ENCODE results near the gene TNFAIP8.

The TNFAIP8 gene

DNA sequence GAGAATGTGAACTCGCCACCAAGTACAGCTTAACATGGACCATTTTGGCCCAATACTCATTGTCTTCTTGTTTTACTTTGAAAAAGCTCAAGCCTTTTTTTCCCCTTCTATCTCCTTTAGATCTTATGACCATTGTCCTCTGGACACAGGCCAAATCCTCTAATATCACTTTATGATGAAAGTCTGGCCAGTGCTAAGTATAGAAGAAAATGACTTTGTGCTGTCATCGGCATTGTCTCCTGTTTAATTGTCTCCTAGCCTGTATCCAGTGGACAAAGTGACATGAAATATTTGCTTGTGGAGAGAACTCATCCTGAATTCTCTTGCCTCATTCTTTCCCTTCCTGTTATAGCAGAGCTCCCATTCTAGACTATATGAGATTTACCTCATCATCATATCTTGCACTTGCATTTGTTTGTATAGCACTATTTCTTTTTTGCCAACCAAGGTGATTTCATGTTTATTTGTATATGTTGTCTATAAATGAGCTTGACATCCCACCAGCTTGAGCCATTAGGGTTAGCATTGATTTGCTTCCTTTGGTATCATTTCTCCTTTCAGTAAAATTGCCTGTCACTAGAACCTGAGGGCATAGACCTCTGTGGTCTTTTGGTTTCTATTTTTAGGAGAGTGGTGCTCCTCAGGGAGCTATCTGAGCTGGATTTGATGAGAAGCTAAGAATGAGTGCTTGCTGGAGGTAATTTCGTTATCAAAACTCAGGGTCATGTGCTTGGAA is 18.8 kb upstream of the TNFAIP8 start:
- H3K4ac ChIP-seq (ENCODE audit: low read depth, low read length): no peak overlapping the region
- no peak overlapping the region for H4K12ac ChIP-seq (ENCODE audit: low read depth, low read length)
- no peaks in the 10 kb centered on the region for H3K27me3 ChIP-seq (ENCODE audit: insufficient read depth, low read length)
- no peak overlapping the region for H2BK12ac ChIP-seq (ENCODE audit: low read length)
- H3K79me2 ChIP-seq (ENCODE audit: control insufficient read depth, insufficient read depth, low read length, poor library complexity): no peaks in the 10 kb centered on the region
- no peaks in the 10 kb centered on the region for H3K36me3 ChIP-seq (ENCODE audit: control insufficient read depth in 1 of 2, insufficient read depth in 2 of 2, low read length in 2 of 2)
- H3K27ac ChIP-seq (ENCODE audit: low read depth, low read length): no peak overlapping the region
- no peak overlapping the region for H3K23ac ChIP-seq (ENCODE audit: low read length)
- no peak overlapping the region for H3K14ac ChIP-seq (ENCODE audit: low read length)
- no peak overlapping the region for H2BK120ac ChIP-seq (ENCODE audit: insufficient read depth, low read length, poor library complexity)
- no CpG with 5 or more reads among the region's 3 CpGs for WGBS (ENCODE audit: extremely low coverage, insufficient coverage, insufficient read length)
- H3K4me3 ChIP-seq (ENCODE audit: low read depth, low read length): no peak overlapping the region
- no peak overlapping the region for H4K91ac ChIP-seq (ENCODE audit: low read depth, low read length)
- H3K79me1 ChIP-seq (ENCODE audit: low read length): no peaks in the 10 kb centered on the region
- no peak overlapping the region for H3K4me2 ChIP-seq (ENCODE audit: low read length)
- H3K4me1 ChIP-seq (ENCODE audit: control insufficient read depth in 1 of 2, insufficient read depth in 2 of 2, low read length in 2 of 2): peaks cover 16 to 19% of the 10 kb centered on the region in 2 experiments
- no peak for DNase-seq
- no peaks in the 10 kb centered on the region for H3K9me3 ChIP-seq (ENCODE audit: insufficient read depth, low read depth, low read length)
- H3K18ac ChIP-seq (ENCODE audit: low read length): no peak overlapping the region
- no peak overlapping the region for H2AK5ac ChIP-seq (ENCODE audit: low read length)
- H2AFZ ChIP-seq (ENCODE audit: insufficient read depth, low read length, poor library complexity): no peak overlapping the region
- no peak overlapping the region for H3K9ac ChIP-seq (ENCODE audit: low read length)
- no peak overlapping the region for H2BK5ac ChIP-seq (ENCODE audit: low read depth, low read length, poor library complexity)
- H4K8ac ChIP-seq (ENCODE audit: low read depth, low read length): no peak overlapping the region

DNA sequence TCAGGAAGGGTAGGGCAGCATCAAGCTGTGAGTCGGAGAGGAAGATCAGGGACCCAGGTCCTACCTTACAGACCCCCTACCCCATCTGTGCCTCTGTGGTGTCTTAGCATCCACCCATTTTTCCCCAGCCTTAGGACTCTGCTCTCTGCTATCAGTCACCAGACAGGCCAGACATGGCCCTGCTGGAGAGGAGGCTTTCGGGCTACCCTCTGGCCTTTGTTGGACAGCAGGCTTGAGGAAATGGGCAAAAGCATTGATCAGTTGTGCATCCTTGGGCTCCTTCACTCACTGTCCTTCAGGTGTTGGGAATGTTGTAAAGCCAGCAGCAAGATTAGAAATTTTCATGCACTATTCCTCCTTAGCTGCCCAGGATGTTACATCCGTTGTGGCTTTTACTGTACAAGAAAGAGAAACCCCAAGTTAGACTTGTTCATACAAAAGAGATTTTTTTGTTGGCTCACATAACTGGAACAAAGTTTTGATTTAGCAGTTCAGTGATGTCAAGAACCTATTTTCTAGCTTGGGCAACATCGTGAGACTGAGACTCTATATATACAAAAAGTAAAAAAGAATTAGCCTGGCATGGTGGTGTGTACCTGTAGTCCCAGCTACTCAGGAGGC is 17.4 kb upstream of the TNFAIP8 start:
- H2BK12ac ChIP-seq (ENCODE audit: low read length): no peak overlapping the region
- H3K79me1 ChIP-seq (ENCODE audit: low read length): no peaks in the 10 kb centered on the region
- no peak overlapping the region for H3K4me3 ChIP-seq (ENCODE audit: low read depth, low read length)
- H4K8ac ChIP-seq (ENCODE audit: low read depth, low read length): no peak overlapping the region
- H2AFZ ChIP-seq (ENCODE audit: insufficient read depth, low read length, poor library complexity): no peak overlapping the region
- no peak overlapping the region for H3K18ac ChIP-seq (ENCODE audit: low read length)
- no peaks in the 10 kb centered on the region for H3K79me2 ChIP-seq (ENCODE audit: control insufficient read depth, insufficient read depth, low read length, poor library complexity)
- H3K27ac ChIP-seq (ENCODE audit: low read depth, low read length): no peak overlapping the region
- no peaks in the 10 kb centered on the region for H3K36me3 ChIP-seq (ENCODE audit: control insufficient read depth in 1 of 2, insufficient read depth in 2 of 2, low read length in 2 of 2)
- no peak overlapping the region for H4K12ac ChIP-seq (ENCODE audit: low read depth, low read length)
- H3K4me2 ChIP-seq (ENCODE audit: low read length): no peak overlapping the region
- no CpG with 5 or more reads among the region's 4 CpGs for WGBS (ENCODE audit: extremely low coverage, insufficient coverage, insufficient read length)
- no peak overlapping the region for H2BK5ac ChIP-seq (ENCODE audit: low read depth, low read length, poor library complexity)
- H4K91ac ChIP-seq (ENCODE audit: low read depth, low read length): no peak overlapping the region
- no peak overlapping the region for H3K14ac ChIP-seq (ENCODE audit: low read length)
- H3K4ac ChIP-seq (ENCODE audit: low read depth, low read length): no peak overlapping the region
- H3K9me3 ChIP-seq (ENCODE audit: insufficient read depth, low read depth, low read length): no peaks in the 10 kb centered on the region
- no peak overlapping the region for H2BK120ac ChIP-seq (ENCODE audit: insufficient read depth, low read length, poor library complexity)
- DNase-seq: no peak
- H2AK5ac ChIP-seq (ENCODE audit: low read length): peak overlapping the region; percentile 22
- peaks cover 16 to 22% of the 10 kb centered on the region in 2 experiments for H3K4me1 ChIP-seq (ENCODE audit: control insufficient read depth in 1 of 2, insufficient read depth in 2 of 2, low read length in 2 of 2)
- H3K27me3 ChIP-seq (ENCODE audit: insufficient read depth, low read length): no peaks in the 10 kb centered on the region
- no peak overlapping the region for H3K9ac ChIP-seq (ENCODE audit: low read length)
- H3K23ac ChIP-seq (ENCODE audit: low read length): no peak overlapping the region

DNA sequence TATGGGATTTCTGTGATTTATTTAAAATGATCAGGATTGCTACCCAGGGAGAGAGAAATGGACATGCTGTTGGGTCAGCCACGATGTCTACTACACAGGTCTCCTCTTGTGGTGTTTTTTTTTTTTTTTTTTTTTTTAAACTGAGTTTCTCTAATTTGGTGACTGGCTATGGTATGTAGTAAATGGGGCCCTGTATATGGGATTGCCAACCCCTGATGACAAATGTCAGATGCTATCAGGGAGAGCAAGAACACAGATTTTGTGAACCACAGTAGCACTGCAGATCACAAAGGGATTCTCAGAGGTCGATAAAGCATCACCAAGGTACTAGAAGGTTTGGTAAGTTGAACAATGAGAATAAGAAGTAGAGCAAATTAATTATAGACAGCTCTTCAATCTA is 16.5 kb upstream of the TNFAIP8 start:
- no peaks in the 10 kb centered on the region for H3K27me3 ChIP-seq (ENCODE audit: insufficient read depth, low read length)
- no peak overlapping the region for H4K91ac ChIP-seq (ENCODE audit: low read depth, low read length)
- no peaks in the 10 kb centered on the region for H3K79me2 ChIP-seq (ENCODE audit: control insufficient read depth, insufficient read depth, low read length, poor library complexity)
- H3K4me2 ChIP-seq (ENCODE audit: low read length): no peak overlapping the region
- no peak overlapping the region for H4K12ac ChIP-seq (ENCODE audit: low read depth, low read length)
- DNase-seq: no peak
- no peak overlapping the region for H2BK120ac ChIP-seq (ENCODE audit: insufficient read depth, low read length, poor library complexity)
- H3K14ac ChIP-seq (ENCODE audit: low read length): no peak overlapping the region
- no peak overlapping the region for H2BK5ac ChIP-seq (ENCODE audit: low read depth, low read length, poor library complexity)
- H4K8ac ChIP-seq (ENCODE audit: low read depth, low read length): no peak overlapping the region
- H3K9ac ChIP-seq (ENCODE audit: low read length): no peak overlapping the region
- peaks cover 16 to 26% of the 10 kb centered on the region in 2 experiments for H3K4me1 ChIP-seq (ENCODE audit: control insufficient read depth in 1 of 2, insufficient read depth in 2 of 2, low read length in 2 of 2)
- H3K18ac ChIP-seq (ENCODE audit: low read length): no peak overlapping the region
- no peak overlapping the region for H3K4ac ChIP-seq (ENCODE audit: low read depth, low read length)
- H3K27ac ChIP-seq (ENCODE audit: low read depth, low read length): no peak overlapping the region
- H3K9me3 ChIP-seq (ENCODE audit: insufficient read depth, low read depth, low read length): no peaks in the 10 kb centered on the region
- H2AFZ ChIP-seq (ENCODE audit: insufficient read depth, low read length, poor library complexity): no peak overlapping the region
- no peaks in the 10 kb centered on the region for H3K36me3 ChIP-seq (ENCODE audit: control insufficient read depth in 1 of 2, insufficient read depth in 2 of 2, low read length in 2 of 2)
- H3K79me1 ChIP-seq (ENCODE audit: low read length): no peaks in the 10 kb centered on the region
- no peak overlapping the region for H2BK12ac ChIP-seq (ENCODE audit: low read length)
- no peak overlapping the region for H3K4me3 ChIP-seq (ENCODE audit: low read depth, low read length)
- no peak overlapping the region for H3K23ac ChIP-seq (ENCODE audit: low read length)
- H2AK5ac ChIP-seq (ENCODE audit: low read length): no peak overlapping the region
- WGBS (ENCODE audit: extremely low coverage, insufficient coverage, insufficient read length): no CpG with 5 or more reads among the region's 2 CpGs

DNA sequence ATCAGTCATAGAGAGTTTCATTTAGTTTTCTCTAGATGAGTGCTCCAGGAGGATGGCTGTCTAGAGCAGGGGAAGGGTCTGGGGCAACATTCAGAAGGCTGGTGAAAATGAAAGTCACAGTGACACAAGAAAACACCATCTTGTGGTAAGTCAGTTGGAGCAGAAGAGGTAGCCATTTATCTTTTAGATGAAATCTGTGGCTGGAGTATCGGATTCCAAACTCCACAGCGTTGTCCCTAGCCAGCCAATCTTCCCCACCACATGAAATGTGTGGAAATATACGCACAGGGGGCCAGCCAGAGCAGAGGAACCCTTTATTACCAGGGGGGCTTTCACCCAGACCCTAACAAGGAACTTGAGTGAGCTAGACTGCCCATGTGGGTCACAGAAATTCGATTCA is 15.9 kb upstream of the TNFAIP8 start:
- Histone ChIP-seq H3K9ac (ENCODE audit: low read length) (no peak overlapping the region), H3K27ac (ENCODE audit: low read depth, low read length) (no peak overlapping the region), H3K9me3 (ENCODE audit: insufficient read depth, low read depth, low read length) (no peaks in the 10 kb centered on the region), H2BK120ac (ENCODE audit: insufficient read depth, low read length, poor library complexity) (no peak overlapping the region), H4K91ac (ENCODE audit: low read depth, low read length) (no peak overlapping the region), H3K36me3 (ENCODE audit: control insufficient read depth in 1 of 2, insufficient read depth in 2 of 2, low read length in 2 of 2) (no peaks in the 10 kb centered on the region), H4K8ac (ENCODE audit: low read depth, low read length) (no peak overlapping the region), H3K79me1 (ENCODE audit: low read length) (no peaks in the 10 kb centered on the region), H3K79me2 (ENCODE audit: control insufficient read depth, insufficient read depth, low read length, poor library complexity) (no peaks in the 10 kb centered on the region), H3K4me2 (ENCODE audit: low read length) (no peak overlapping the region), H3K27me3 (ENCODE audit: insufficient read depth, low read length) (no peaks in the 10 kb centered on the region), H2AFZ (ENCODE audit: insufficient read depth, low read length, poor library complexity) (no peak overlapping the region), H4K12ac (ENCODE audit: low read depth, low read length) (no peak overlapping the region), H3K23ac (ENCODE audit: low read length) (no peak overlapping the region), H3K18ac (ENCODE audit: low read length) (no peak overlapping the region), H3K14ac (ENCODE audit: low read length) (no peak overlapping the region), H2AK5ac (ENCODE audit: low read length) (no peak overlapping the region), H3K4me3 (ENCODE audit: low read depth, low read length) (no peak overlapping the region), H2BK12ac (ENCODE audit: low read length) (no peak overlapping the region), H2BK5ac (ENCODE audit: low read depth, low read length, poor library complexity) (no peak overlapping the region), H3K4me1 (ENCODE audit: control insufficient read depth in 1 of 2, insufficient read depth in 2 of 2, low read length in 2 of 2) (peaks cover 16 to 26% of the 10 kb centered on the region in 2 experiments), H3K4ac (ENCODE audit: low read depth, low read length) (no peak overlapping the region)
- no peak for DNase-seq
- WGBS (ENCODE audit: extremely low coverage, insufficient coverage, insufficient read length): no CpG with 5 or more reads among the region's 4 CpGs
